ENCODE data around the gene UGT3A2.

DNA sequence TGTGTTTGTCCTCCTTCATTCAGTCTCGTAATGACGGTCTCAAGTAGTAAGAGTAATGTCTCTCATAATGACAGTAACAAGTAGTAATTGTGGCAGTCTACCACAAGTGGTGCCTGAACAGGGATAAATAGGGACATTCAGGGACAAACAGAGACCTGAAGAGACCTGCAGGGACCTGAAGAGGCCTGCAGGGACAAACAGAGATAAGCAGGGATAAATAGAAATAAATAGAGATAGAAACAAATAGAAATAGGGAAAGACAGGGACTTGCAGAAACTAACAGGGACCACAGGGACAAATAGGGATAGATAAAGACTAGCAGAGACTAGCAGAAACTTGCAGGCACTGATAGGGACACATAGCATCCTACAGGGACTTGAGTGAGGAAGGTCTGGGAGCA, 7.9 kb downstream of the UGT3A2 start:
- no peak for TF ChIP-seq EZH2 (IDR thresholded peaks at IDR 0.05)
- TF ChIP-seq FOXP2 (optimal IDR thresholded peaks at IDR 0.05; ENCODE audit: control extremely low read depth, extremely low read length, insufficient read depth), result no peak

All from SK-N-MC (cell line).